ENCODE results near the gene LCN12. TPM values are rescaled to one million over a fixed set of nuclear protein-coding genes. Genes with fewer than 3 reads are reported as not detected.

Gene LCN12
- total RNA-seq, 1 donor from 2014 or later = 20.7 TPM

DNA sequence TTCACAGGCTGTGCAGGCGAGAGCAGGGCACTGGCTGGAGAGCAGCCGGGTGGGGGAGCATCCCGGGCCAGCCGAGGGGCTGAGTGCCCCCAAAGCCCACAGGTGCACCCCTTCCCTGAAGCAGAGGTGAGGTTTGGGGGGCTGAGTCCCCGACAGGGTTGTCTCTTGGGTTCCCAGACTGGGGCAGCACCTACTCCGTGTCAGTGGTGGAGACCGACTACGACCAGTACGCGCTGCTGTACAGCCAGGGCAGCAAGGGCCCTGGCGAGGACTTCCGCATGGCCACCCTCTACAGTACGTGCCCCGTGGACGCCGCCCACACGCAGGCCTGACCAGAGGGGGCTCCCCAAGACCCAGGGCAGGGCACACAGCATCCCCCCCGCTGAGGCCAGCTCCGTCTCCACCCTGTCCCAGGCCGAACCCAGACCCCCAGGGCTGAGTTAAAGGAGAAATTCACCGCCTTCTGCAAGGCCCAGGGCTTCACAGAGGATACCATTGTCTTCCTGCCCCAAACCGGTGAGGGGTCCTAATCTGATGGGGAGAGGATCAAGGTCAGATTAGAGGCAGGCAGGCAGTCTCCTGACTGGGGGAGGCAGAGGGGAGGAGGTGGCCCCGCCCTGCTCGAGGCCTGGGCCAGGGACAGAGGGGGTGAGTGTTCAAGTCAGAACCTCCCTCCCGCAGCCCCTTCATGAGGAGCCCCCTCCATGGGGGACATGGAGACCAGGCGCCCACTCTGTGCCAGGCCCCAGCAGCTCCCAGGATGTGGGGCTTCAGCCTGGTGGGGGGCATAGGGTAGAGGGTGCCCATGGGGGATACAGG, 27.9 kb downstream of the LCN12 start:
- intact Hi-C loops (cut with DNase I) = no loop called here
- no peak for DNase-seq (ENCODE audit: low spot score)

DNA sequence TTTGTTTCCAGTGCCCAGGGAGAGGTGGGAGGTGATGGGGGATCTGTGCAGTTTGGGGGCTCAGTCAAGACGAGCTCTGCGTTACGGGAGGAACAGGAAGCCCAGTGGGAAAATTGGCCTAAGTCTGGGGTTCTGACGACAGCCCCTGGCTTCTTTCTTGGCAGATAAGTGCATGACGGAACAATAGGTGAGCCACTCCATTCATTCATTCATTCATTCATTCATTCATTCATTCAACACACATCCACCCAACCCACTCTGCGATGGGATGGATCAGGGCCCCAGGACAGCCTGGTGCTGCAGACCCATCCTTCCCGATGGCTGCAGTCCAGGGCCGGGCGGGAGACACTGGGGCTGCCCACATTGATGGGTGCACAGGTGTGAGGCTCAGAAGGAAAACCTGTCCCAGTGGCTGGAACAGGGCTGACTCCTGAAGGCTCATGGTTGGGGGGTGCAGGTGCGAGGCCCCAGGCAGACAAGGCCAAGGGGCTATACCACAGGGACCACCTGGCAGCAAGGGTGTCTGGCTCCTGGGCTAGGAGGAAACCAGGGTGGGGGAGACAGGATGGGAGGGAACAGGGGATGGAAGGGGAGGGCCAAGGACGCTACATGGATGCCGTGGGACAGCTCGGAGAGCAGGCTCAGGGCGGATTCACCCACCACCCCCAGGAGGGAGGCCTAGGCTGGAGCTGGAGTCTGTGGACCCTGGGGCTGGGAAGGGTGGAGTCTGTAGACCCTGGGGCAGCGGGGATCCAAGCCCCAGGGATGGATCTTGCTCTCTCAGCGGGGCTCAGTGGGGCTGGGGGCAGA, 28.8 kb downstream of the LCN12 start:
- intact Hi-C loops (cut with DNase I) = no loop called here
- no peak for DNase-seq (ENCODE audit: low spot score)

DNA sequence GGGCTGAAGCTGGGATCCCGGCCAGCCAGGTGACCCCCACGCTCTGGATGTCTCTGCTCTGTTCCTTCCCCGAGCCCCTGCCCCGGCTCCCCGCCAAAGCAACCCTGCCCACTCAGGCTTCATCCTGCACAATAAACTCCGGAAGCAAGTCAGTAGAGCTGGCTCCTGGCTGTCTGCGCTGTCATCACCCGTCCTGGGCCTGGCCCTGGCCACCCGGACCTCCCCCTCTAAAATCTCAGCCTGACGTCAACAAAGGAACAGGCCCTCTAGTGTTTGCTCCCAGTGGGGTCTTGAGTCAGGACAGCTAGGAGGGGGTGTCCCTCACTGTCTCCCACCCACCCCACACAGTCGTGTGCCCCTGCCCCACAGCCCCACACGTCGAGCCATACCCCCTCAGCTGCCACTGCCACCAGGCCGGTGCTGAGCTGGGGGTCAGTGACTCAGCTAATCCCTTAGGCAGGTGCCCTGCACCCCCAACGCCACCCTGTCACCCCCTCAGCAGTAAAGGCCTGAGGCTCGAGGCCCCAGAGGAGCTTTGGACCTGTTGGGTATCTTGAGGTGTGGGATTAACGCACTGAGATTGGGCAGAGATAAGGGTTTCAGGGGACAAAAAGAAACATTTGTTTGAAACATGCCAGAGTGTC, 29.6 kb downstream of the LCN12 start:
- intact Hi-C loops (cut with DNase I) = no loop called here
- DNase-seq (ENCODE audit: low spot score) = peak; percentile 86

DNA sequence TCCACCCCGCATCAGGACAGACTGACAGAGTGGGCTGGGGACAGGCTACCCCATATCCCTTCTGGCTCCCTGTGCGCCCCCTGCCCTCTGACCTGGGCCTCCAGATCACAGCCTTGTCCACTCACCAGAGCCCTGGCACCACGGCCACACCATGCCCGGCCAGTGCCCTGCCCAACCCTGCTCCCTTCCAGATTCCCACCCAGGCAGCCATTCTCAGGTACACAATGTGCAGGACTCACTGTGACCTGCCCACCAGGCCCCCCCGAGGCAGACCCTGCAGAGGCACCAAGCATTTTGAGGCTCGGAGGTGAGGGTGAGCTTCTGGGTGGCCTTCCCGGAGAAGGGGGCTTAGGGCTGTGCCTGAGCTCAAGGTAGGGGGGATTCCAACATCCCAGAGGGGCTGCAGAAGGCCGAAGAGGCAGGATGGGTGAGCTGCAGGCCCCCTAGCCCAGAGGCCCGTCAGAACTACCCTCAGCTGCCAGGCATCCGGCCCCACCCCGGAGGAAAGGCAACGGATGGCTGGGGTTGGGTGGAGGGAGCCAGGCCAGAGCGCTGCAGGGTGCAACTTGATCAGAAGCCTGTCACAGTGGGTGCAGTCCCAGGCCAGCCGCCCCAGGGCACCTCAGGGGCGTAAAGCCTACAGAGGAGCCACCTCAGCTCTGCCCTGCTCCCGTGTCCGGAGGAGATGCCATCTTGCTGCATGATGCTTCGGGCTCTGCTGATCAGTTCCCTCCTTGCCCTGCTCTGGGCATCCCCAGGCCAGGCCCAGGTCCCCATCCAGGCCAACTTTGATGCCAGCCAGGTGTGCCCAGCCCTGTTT, 30.4 kb downstream of the LCN12 start, which contains the start of gene LCNL1:
TSS of gene LCNL1 (plus strand) at position 762 of the 820 bp plus-strand sequence. CDS start 594 bp downstream, outside the sequence.
- intact Hi-C loops (cut with DNase I) = no loop called here
- no peak for DNase-seq (ENCODE audit: low spot score)

DNA sequence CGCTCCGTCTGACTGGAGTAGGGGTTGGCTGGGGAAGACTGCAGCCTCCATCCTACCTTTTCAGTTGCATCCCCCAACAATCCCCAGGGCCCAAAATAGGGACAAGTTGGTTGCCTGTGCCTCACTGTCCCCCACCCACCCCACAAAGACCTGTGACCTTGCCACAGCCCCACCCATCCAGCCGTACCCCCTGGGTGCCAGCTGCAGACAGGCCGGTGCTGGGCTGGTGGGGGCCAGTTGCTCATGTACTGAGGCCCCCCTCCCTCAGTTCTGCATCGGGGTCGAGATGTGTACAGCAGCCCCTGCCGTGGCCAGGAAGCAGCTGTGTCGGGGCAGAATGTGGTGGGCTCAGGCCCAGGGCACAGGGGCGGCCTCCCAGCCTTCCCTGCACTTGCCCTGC, 31.1 kb downstream of the LCN12 start:
- no peak for DNase-seq (ENCODE audit: low spot score)
- intact Hi-C loops (cut with DNase I) = no loop called here

DNA sequence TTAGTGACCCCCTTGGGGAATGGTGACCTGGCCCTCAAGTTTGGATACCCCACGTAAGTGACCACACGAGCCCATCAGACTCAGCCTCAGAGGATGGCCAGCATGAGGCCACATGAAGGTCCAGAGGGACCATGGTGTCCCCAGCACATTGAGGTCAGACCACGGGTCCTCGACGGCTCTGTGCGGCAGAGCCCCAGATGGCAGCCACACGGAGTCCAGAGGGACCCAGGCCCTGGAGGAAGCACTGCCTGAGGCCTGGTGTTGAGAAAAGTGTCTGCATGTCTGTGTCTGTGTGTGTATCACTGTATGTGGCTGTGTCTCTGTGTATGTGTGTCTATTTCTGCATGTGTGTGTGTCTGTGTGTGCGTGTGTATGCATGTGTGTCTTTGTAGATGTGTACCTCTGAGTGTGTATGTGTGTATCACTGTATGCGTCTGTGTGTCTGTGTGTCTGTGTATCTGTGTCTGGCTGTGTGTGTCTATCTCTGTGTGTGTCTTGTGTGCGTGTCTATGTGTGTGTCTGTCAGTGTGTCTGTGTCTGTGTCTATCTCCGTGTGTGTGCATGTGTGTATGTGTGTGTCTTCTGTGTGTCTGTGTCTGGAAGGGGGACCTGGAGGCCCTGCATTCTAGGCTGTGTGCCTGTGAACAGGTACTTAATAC, 31.7 kb downstream of the LCN12 start:
- no peak for DNase-seq (ENCODE audit: low spot score)
- intact Hi-C loops (cut with DNase I) = no loop called here

DNA sequence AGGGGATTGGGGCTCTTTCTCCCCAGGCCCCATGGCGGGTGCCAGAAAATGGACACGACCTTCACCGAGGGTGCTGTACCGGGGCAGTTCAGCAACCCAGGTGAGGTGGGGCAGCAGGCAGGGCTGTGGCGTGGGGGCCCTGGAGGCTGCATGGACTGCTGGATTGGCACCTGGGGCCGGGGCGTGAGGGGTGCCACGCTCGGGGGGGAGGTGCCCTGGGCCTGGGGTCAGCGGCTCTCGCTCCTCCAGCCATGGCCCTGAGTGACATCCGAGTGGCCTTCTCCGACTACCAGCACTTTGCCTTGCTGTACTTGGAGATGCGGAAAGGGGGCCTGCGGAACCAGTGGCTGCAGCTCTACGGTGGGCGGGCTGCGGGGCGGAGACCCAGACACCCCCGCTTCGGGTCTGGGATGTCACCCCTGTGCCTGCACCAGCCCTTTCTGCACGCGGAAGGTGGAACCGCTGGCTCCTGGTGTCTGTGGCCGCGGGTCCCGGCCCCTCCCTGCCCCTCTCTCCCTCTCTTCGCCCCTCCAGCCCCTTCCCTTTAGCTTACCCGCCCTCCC, 32.5 kb downstream of the LCN12 start:
- intact Hi-C loops (cut with DNase I) = no loop called here
- DNase-seq (ENCODE audit: low spot score) = no peak

DNA sequence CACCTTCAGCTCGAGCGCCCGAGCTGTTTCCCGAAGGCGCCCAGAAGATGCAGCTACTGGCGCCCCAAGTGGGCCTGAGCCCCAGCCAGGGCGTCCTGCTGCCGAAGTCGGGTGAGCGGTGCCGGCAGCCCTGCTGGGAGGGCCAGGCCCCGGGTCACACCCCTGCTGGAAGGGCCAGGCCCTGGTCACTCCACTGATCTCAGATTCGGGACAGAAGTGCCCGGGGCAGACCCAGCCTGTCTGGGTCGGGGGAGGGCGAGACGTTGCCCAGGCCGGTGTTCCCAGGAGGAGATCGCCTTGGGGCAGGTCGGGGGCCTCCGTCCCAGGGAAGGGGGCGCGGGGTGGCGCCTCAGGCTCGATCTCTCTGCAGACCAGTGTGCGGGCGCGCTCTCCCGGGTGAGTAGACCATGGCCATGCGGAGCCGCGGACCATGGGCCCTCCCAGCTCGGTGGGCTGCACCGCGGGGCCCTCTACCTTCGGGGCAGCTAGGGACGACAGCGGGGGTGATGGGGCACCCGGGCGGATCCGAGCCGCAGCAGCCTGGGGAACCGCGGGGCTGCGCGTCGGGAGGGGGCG, 33.0 kb downstream of the LCN12 start:
- intact Hi-C loops (cut with DNase I) = no loop called here
- DNase-seq (ENCODE audit: low spot score) = no peak

DNA sequence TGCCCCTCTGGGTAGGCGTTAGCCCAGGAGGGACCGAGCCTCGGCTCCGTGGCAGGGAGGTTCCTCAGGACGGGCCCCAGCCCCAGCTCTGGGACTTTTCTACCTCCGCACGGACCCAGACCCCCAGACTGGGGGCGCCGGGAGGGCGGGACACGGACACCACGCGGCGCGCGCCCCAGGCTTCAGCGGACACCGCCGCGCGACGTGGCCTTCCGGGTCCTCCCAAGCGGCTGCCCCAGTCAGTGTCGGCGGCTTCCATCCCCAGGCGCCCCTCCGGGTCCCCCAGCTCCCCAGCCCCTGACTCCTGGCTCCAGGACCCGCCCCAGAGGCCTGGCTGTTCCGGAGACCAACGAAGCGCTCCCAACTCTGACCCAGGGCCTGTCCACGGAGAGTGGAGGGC, 33.8 kb downstream of the LCN12 start:
- DNase-seq (ENCODE audit: low spot score) = no peak
- intact Hi-C loops (cut with DNase I) = no loop called here

DNA sequence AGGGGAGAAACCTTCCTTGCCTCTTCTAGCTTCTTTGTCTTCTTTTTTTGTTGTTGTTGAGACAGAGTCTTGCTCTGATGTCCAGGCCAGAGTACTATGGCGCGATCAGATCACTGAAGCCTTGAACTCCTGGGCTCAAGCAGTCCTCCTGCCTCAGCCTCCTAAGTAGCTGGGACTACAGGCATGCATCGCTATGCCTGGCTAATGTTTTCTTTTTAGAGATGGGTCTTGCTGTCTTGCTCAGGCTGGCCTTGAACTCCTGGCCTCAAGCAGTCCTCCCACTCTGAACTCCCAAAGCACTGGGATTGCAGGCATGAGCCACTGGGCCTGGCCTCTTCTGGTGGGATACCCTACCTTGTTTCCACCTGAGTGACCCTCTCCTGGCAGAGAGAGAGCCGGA, 36.8 kb downstream of the LCN12 start:
- intact Hi-C loops (cut with DNase I) = no loop called here

DNA sequence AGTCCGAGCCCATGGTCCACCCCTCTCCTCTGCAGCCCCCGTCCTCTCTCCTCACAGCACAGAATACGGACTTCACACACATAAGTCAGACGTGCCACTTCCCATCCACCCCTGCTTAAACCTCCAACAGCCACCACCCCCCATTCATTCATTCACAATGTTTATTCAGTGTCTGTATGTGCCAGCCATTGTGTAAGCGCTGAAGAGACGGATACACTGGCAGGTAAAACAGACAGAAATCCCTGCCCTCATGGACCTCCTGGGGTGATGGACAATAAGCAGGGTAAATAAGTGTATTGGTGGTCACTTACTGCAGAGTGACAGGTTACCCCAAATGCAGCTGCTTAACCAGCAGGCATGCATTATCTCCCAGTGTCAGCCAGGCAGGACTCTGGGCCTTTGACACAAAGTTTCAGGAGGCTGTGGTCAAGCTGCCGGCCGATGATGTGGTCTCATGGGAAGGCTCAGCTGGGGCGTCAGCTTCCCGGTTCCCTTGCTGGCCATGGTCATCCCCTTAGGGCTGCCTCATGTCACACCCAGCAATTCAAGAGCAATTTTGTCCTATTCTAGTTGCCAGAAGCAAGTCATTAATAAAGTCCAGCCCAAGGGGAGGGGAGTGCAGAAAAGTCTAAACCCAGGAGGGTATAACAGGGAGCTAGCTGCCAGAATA, 38.3 kb downstream of the LCN12 start:
- DNase-seq (ENCODE audit: low spot score) = no peak
- intact Hi-C loops (cut with DNase I) = no loop called here

More for the DNA sequence above, 36.8 kb downstream of the LCN12 start:
- no peak for DNase-seq (ENCODE audit: low spot score)

DNA sequence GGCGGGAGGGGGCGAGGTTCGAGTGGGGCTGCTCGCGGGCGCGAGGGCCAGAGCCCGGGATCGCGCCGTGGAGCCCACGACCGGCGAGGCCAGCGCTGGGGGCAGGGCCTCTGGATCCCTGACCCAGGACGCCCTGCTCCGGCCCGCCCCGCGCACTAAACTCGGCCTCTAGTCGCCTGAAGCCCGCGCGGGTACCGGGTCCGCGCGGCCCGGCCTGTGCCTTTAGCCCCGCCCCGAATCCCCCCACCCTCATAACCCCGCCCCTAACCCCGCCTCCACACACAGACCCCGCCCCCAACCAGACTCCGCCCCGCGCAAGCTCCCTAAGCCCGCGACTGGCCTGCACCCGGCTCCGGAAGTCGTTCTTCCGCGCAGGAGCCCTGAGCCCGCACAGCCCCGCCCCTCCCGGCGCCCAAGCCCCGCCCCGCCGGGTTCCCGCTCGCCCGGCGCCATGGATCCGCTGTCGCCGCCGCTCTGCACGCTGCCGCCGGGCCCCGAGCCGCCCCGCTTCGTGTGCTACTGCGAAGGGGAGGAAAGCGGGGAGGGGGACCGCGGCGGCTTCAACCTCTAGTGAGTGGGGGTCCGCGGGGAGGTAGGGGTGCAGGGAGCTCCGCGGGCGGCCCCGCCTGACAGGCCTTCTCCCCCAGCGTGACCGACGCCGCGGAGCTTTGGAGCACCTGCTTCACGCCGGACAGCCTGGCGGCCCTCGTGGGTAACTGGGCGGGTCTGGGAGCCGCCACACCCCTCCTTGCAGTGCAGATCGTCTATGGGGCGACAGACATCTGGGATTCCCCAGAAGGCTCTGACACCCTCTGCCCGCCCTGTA, 40.1 kb downstream of the LCN12 start, which contains the start of gene PAXX:
TSS of gene PAXX (plus strand) at position 430 of the 826 bp plus-strand sequence. CDS start at position 452, 22 bp downstream.
- DNase-seq (ENCODE audit: low spot score) = peak; percentile 98
- intact Hi-C loops (cut with DNase I) = loop anchor here (2.0 kb wide), 1 partner anchor 15 kb away; the partner anchor contains the start of gene PTGDS

DNA sequence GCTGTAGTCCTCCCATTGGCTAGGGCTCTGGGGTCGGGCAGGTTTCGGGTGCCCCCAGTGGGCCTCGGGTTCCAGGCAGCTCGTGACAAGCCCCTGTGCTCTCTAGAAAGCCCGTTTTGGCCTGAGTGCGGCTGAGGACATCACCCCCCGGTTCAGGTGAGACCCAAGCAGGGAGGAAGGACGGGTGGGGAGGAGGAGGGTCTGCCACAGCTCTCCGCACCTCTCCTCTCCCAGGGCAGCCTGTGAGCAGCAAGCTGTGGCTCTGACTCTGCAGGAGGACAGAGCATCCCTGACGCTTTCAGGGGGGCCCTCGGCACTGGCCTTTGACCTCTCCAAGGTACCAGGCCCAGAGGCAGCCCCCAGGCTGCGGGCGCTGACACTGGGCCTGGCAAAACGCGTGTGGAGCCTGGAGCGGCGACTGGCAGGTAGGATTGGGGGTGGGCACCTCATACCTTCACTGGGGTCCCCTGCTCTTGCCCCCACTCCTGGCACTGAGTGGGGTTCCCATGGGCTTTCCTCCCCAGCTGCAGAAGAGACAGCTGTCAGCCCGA, 40.8 kb downstream of the LCN12 start:
- intact Hi-C loops (cut with DNase I) = loop anchor here (2.0 kb wide), 1 partner anchor 16 kb away; the partner anchor contains the start of gene PTGDS
- no peak for DNase-seq (ENCODE audit: low spot score)

DNA sequence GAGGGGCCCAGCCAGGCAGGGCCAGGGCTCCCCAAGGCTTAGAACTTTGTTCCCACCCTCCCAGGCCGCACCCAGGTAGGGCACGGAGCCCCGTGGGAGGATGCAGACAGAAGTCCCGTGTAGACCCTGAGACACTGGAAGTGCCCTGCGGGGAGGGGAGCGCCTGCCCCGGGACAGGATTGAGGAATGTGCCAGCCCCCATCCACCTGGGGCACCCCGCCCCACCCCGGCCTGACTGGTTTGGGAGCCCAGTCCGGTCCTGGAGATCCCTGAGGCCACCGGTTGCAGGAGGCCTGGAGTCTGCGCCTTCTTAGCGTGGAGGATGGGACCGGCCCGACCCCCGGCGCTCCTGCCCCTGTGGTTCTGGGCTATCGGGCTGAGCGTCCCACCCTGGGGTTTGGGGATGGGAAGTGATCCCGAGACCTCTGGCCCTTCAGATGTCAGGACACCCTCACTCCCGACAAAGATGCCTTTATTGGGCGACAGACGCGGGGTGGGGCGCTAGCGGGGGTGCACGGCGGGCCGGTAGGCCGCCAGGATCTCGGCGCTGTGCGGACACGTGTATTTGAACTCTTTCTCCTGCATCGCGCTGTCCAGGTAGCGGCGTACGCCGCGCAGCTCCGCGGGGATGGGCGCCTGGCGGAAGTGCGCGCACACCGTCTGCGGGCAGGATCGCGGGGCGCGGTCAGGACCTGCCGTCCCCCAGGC, 42.3 kb downstream of the LCN12 start:
- no peak for DNase-seq (ENCODE audit: low spot score)
- intact Hi-C loops (cut with DNase I) = no loop called here

DNA sequence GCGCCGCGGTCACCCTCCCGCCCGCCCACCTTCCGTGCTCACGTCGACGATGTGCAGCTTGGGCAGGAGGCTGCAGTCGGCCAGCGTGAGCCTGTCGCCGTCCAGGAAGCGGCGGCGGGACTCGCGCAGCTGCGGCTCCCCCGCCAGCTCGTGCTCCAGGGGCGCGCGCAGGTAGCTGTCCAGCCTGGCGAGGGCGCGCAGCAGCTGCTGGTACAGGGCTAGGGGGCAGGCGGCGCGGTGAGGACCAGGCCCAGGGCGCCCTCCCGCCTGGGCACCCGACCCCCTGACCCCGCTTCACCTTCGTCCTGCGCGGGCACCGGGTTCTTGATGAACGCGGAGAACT, 42.8 kb downstream of the LCN12 start:
- no peak for DNase-seq (ENCODE audit: low spot score)
- intact Hi-C loops (cut with DNase I) = no loop called here

DNA sequence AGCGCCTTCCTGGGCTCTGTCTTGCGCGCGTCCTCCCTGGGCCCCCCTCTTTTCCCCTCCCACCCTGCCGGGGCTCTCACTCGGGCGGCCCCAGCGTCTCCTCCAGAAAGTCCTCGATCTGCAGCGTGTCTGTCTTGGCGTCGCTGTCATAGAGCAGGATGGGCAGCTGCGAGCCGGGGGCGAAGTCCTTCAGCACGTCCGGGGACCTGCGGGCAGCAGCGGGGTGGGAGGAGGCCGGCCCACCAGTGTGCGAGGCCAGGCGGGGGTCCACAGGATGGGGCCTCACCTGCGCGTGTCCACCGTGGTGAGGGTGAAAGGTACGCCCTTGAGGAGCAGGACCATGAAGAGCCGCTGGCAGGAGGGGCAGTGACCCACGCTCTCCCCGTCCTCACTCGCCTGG, 43.3 kb downstream of the LCN12 start:
- DNase-seq (ENCODE audit: low spot score) = no peak
- intact Hi-C loops (cut with DNase I) = no loop called here

Measured in cardiac septum (tissue), 1 donor.